Measurements from ENCODE around the gene CTNNBIP1.

Gene CTNNBIP1

DNA sequence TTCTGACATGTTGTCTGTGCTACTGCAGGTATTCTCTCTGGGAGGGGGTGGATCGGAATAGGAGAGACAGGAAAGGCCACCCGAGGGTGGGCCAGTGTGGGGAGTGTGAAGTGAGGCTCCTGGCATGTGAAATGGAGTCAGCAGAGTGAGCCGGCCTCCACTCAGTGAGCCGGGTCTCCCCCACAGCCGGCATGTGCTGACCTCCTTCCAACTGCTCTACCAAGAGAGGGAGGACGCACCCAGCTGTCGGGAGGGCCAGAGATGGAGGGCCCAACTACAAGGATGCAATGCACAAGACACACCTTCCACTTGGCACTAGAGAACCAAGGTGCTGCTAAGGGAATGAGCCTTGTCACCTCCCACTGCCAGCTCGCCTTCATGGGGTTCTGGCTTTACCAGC, 58.1 kb downstream of the CTNNBIP1 start:
- DNase-seq = no peak

DNA sequence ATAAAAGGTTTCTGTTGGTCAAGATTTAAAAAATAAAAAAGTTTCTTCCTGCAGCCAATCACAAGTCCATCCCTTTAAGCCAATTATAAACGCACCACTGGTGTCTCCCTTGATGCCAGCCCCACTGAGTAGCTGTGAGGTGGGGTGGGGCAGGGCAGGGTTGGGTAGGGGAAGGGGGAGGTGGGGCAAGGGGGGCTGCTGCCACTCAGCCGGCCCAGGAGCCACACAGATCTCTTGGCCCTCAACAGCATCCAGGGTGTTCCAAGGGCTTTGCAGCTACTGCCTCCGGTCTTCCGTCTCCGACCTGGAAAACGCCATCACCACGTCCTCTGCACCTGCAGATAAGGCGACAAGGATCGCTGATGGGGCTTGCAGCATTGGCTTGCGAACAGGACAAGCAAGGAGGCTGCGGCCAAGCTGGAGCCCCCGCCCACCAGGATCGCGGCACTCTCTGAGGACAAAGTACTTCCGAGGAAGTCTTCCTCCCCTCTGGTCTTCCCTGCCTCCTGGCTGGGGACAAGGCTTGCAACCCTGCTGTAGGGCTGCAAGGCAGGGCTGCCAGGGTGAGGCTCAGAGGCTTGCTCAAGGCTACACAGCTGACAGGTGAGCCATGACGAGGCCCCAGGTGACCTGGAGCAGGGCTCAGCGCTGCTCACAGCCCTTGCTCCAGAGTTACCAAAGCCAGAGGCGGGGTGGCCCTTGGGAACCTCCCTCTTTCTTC, 59.5 kb downstream of the CTNNBIP1 start:
- no peak for DNase-seq

DNA sequence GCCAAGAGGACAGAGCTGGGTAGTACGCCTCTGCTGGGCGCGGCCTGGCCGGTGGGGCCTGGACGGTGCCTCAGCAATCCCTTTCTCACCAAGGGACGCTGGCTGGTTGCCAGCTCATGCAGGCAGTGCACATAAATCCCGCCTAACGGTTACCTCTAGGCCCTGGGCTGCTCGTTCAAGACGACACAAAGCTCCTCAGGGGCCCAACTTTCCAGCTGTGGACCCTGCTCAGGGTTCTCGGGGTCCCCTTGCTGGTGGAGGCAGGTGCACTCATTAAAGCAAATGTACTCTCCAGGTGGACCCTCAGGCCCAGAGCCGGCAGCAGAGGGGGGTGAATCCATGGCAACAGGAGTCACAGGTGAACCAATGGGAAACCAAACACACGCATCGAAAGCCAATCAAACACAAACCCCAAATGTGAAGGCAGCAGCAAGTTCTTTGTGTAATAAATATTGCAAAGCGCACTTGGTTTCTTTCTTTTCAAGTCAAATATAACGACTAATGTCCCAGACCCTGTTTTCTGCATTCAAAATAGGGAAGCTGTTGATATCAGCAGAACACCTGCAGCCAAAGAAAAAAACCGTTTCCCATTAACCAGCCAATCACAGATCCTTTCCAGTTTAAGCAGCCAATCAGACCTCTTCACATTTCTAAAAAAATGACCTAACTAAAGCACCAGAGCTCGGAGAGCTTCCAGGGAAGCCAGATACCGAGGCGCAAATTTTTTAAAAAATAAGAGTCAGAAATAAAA, 60.2 kb downstream of the CTNNBIP1 start:
- no peak for DNase-seq

DNA sequence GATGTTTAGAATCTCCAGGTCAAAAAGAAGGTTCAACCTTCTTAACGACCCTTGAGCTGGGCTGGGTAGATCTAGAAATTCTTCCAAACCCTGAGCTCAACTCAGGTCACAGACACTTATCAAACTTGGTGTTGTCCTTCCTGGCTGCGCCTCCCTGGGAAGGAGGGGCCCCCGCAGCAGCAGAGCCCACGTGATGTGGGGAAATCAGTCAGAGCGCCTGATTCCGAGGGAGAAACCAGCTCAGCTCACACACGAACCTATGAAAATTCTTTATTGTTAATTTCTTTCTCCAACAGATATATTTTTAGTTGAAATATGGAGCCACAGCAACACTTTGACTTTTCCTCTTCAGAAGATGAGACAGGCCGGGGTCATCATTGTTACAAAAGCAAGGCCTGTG, 62.0 kb downstream of the CTNNBIP1 start:
- no peak for DNase-seq

DNA sequence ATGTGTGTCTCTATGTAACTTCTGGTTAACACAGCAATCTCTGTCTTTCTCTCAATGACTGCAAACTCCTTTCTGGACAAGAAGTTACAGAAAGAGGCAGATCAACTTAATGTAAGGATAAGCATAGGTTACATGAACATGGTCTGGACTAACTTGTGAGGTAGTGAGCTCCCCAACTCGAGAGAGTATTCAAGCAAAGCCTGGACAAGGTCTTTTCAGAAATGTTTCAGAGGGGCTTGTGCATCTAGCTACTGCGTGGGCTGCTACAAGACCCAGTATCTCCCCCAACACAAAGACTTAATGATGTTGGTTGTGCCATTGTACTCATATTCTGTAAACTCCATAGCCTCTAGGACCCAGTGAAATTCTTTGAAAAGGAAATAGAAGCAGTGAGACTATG, 62.8 kb downstream of the CTNNBIP1 start:
- DNase-seq = no peak

DNA sequence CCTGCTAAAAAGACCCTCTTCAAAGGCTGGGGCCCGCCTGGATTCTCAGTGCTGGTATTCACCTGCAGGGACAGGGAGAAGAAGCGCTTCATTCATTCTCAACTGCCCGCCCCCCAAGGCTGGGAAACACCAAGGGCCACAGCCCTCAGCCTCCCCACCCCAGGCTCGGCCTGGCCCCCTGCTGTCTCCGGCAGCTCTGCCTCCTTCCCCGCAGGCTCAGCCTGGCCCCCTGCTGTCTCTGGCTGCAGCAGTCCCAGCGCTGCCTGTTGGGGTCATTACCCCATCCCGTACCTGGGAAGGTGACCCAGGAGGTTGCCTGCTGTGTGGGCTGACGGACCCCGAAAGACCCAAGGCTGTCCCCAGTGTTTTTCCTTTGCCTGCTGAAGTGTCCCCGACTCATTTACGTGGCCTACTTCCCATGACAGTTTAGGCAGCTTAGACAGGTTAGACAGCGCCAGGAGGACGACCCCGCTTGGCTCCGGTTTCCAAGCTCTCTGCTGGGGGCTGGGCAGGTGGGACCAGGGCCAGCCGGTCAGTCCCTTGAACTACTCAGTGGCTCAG, 63.4 kb downstream of the CTNNBIP1 start:
- DNase-seq = no peak

DNA sequence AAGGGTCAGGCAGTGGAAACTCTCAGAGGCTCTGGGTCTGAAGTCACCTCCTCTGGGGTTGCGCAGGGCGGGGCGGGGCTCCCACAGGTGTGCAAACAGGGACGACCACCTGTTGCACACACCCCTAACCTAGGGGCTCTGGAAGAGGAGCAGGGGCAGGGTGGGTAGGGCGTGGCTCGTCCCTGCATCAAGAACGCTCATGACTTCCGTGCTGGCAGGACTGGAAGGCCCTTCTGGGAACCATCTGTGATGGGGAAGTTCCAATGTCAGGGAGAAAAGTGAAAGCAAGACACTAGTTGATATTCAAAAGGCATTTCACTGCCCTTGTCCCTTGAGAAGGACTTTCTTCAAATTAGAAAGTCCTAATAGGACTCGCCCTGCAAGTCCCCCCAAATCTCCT, 64.2 kb downstream of the CTNNBIP1 start:
- DNase-seq = no peak

DNA sequence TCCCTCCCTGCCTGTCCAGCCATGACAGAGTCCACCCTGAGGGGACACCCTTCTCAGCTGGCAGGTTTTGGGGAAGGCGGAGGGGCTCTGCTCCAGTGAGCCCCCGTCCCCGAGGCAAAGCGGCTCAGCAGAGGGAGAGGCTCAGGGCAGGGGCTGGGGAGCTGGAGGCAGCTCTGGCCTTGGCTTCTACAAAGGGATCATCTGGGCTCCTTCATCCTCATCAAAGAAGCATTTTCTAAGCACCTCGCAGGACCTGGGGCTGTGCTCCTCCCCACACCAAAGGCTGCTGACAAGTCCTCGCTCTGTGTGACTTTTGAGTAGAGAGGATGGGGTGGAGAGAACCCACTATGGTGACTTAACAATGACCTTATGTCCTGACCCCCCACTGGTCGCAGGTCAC, 65.3 kb downstream of the CTNNBIP1 start:
- DNase-seq = no peak

DNA sequence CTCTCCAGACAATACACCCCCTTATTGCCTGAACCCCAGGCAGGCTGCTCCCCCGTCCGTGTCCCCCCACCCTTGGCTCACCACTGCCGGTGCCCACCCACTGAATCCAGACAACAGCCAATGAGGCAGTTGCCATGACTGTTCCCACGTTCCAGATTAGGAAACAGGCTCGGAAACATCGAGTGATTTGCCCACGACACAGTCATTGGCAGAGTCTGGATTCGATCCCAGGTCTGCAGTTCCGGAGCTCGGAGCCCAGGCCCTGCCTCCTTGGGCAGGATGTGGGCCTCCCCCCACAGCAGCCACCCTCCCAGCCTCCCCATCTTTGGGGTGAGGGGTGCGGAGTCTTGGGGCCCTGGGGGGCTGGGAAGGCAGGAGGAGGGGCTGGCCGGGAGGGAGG, 66.0 kb downstream of the CTNNBIP1 start:
- no peak for DNase-seq

DNA sequence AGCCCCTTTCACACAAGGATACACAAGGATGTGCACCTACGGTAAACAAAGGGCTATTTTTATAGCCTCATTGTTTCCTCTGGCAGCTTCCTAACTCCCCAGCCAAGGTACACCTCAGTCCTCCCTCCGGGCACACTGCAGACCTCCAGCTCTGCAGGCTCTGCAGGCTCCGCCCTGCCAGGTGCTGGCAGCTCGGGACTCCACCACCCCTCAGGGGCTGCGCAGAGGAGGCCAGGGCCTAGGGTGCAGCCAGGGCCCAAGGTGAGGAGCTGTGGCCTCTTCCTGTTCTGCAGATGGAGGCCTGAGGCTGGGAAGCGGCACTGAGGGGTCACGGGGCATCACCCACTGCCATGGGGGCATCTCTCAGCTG, 66.5 kb downstream of the CTNNBIP1 start:
- no peak for DNase-seq

DNA sequence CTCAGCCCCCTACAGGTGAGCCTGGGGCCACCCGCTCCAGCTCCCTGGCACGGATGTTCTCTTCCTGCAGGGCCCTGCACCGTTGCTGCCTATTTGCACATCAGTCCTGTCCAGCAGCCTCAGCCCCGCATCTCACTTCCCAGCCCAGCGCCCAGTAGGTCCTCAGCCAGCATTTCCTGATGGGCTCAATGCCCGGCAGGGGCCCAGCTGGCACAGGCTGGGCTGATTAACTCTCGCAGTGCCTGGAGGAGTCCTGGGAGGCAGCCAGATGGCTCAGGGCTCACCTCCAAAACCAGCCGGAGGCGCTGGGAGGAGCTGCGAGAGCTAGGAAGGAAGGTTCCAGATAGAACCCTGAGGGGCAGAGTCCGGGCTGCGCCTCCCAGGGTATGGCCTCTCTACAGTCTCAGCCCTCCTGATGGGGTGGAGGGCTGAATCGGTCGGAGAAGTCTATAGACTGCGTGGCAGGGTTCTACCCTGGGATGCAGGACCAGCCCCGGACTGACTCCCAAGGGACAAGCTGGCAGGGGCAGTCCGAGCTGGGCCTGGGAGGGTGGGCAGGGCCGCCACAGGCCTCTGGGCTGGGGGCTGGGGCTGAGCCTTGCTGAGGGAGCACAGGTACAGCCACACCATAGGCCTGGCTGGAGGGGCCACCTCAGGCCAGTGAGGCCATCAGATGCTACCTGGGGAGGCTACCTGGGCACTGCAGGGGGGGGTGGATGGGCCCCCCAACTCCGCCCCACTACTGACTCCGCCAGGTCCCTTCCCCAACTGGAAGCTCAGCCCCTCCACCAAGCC, 67.1 kb downstream of the CTNNBIP1 start:
- no peak for DNase-seq

DNA sequence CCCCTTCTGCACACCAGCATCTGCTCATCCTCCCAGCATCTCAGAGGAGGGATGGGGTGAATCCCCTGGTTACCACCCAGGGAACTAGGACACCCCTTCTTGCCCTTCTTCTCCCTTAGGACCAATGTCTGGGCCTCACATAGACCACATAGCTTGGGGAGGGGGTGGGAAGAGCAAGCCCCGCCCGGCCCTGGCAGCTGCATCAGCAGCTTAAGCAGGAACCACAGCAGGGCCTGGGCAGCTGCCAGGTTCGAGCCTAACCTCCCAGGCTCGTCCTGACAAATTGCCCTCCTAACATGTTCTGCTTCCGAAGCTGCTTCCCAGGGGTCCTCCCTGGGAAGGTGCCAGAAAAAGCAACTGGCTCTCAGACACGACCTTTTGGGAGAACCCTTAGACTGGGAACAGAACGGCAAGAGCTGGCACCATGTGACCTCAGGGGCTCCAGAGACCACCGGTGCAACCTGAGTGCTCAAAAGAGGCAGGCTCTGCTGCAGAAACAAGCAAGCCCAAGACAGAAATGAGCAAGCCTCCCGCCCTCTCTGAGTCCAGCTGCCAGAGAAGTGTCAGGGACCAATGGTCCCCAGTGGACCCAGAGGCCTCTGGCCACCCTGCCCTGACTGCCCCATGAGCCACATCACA, 67.9 kb downstream of the CTNNBIP1 start:
- DNase-seq = no peak

DNA sequence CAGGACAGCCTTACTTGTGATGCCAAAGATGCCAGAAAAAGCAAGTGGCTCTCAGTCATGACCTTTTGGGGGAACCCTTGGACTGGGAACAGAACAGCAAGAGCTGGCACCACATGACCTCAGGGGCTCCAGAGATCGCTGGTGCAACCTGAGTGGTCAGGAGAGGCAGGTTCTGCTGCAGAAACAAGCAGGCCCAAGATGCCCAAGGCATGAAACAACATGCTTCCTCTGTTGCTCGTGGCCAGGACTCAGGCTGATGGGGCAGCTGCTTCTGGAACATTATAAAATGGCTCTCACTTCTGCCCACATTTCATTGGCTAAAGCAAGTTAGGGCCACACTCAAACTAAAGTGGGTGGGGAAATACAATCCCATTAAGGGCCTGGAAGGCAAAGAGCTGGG, 68.6 kb downstream of the CTNNBIP1 start:
- DNase-seq = no peak

DNA sequence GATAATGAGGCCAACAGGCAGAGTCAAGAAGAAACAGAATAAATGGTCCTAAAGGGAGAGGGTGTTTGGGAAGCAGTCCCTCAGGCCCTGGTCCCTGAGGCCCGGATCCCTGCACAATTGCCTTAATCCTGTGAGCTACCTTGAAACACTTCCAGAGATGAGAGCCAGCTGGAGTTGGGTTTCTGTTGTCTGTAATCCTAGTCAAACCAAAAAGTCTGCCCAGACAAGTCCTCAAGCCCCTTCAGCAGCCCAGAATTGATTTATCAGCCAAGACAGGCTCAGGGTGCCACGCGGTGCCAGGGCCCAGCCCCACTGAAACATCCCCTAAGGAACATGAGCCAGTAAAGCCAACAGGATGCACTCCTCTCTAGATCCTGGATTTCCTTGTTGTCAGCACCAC, 69.9 kb downstream of the CTNNBIP1 start:
- DNase-seq = no peak

DNA sequence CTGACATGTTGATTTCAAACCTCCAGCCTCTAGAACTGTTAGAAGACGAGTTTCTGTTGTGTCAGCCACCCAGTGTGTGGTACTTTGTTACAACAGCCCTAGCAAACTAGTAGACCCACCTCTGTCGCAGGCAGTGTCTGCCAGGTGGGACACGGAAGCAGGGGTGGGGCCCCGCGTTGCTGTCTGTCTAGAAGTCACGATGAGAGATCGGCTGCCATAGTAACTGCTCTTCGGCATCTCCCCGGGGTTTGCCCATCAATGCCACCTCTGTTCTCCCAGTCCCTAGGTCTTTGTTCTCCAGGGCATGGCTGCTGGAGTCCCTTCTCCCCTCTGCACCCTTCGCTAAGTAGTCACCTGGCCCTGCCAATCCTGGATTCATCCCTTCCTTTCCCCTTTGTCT, 71.1 kb downstream of the CTNNBIP1 start:
- DNase-seq = no peak

DNA sequence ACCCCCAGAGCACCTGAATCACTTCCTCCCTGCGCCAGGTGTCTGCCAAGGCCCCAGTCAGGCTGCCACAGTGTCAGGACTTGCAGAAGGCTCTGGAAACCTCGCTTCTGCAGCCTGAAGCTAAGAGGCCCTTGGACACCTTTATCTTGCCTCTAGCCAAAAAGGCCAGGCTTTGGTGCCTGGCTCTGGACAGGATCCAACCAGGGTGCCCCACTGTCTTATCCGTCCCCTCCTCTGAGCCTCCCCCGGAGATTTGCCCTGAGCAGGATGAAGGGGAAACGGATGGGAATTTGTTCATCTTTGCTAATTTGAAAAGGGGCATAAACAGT, 73.5 kb downstream of the CTNNBIP1 start:
- no peak for DNase-seq

DNA sequence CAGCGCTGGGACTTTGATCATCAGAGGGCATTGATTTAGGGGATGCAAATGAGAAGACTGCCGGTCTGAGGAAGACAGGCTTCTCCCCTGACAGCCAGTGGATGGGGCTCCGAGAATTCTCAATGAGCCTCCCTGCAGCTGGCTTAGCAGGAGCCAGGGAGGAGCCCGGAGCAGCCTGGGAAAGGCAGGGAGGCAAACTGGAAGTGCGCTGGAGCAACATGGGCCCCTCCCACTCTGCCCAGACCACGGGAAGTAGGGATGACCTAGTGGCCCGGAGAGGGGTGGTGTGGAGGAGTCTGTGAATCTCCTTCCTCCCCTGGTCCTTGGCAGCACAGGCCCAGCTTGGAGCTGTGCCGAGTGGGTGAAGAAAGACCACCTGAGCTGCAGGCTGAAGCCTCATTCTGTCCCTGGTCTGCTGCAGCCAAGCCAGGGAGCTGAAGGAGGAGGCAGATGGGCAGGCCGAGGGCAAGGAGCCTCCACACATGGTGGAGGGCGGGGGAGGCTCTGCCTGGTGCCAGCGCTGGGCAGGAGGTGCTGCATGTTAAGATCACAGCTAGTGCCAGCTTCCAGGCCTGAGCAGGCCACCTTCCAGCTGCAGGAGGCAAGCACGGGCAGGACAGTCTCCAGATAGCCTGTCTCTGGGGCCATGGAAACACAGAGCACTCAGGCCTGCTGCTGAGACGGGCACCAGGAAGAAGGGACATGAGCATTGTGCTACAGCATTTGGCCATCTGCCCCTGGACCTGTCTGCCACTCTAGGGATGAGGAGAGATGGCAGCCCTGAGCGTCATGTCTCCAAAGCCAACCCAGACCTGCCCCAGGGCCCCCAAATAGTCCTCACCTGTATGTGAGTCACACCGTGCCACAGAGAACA, 74.1 kb downstream of the CTNNBIP1 start:
- DNase-seq = no peak

DNA sequence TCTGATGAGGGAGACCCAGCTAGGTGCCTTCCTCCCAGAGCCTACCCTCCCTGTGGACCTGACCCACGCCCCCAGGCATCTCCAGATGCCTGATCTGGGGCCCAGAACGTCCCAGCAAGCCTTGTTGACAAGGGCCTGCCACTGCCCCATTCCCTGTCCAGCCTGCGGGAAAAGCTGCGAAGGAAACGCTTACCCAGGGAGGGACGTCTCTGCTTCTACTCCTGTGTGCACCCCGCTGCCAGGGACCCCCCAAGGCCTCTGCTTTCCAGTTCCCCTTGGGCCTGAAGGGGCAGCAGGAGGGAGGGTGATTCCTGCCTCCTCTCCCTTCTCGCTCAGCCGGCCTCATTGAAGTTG, 74.7 kb downstream of the CTNNBIP1 start:
- DNase-seq = no peak

DNA sequence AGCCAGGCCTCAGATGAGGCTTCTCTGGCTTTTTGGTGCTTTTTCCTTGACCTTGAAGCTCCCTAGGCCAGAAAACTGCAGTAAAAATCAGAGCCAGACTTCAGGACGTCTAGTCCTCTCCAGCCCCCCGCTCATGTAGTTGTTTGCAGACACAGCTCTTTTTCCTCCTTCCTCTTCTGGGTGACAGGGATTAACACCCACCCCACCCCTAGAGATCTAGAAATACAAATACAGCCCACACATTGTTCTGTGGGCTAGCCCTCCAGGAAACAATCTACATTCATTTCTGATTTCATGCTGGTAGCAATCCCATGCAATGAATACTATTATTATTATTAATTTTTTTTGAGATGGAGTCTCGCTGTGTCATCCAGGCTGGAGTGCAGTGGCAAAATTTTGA, 76.4 kb downstream of the CTNNBIP1 start:
- no peak for DNase-seq

DNA sequence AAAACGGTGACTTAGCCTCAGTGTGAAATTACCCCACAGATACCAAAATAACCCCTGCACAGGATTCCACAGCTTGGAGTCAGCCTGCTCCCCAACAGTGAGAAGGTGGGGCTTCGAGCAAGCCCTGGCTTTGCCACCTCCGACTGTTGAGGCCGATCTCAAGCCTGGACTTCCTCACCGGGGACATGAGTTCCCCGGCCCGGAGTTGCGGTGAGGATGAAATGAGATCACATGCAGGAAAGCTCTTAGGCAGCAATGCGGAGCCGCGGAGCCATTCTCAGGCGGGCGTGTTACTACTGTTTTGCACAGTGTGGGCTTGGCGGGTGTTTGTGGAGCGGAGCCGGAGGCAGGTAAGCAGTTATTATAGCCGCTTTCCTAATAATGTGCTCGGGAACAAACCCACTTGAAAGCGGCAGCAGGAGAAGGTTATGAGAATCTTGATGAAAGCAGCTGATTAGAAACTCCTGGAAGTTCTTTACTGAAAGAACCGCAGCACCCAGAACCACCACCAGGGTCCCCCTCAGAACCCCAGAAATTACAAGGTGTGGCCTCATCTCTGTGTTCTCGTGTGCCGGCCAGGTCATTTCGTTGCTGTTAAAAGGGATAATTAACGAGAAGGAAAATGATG, 82.4 kb downstream of the CTNNBIP1 start:
- peak; percentile 9 for DNase-seq

DNA sequence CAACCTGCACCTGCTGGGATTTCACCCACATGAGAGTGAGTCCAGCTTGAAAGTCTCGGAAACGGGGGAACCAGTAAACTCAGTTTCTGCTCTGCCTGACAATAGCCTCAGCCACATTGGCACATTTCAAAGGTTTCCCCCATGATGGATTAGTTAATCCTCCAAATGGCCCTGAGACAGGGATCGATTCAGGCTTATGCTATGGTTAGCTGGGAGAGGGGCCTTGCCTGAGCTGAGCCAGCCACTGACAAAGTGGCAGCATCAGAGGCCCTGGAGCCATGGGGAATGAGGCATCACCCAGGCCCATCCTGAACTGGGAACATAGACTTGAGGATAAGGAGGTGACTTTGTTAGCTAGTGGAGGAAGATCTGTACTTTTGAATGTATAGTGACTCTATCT, 83.5 kb downstream of the CTNNBIP1 start:
- no peak for DNase-seq

DNA sequence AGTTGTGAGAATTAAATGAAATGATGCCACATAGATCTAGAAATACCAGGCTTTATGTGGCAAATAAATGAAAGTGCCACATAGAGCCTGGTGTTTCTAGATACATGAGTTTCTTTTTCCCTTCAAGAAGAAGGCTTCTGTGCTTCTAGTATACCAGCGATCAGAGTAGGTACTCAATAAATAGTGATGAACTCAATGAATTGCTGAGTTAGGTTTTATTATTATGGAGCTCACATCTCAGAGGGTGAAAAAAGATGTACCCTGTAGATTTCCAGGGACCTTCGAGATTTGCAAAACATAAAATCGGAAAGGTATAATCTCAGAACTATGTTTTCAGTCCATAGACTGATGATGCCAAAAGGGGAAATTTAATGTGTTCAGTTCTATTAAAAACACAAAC, 84.0 kb downstream of the CTNNBIP1 start:
- no peak for DNase-seq
